Esophagus muscularis mucosa (tissue), 3 donors: ENCODE measurements around the gene FAM169A.

Experiments
- CTCF ChIP-seq, 3 experiments: fragments of 200-600 bp in 2 of 3; fragments of 450-650 bp in 1 of 3; sonication (generic) in 2 of 3; IDR thresholded peaks; one replicate each; pipeline ENCODE4 v1.5.1; 2017 to 2019; ENCODE audit warnings: antibody characterized with exemption in 3 of 3, mild to moderate bottlenecking in 2 of 3, moderate library complexity in 1 of 3
- POLR2A ChIP-seq: fragments of 450-650 bp; IDR thresholded peaks from one replicate; pipeline ENCODE4 v1.6.1; 2017; ENCODE audit warnings: antibody characterized with exemption, moderate library complexity, mild to moderate bottlenecking, low read depth

- TF ChIP-seq CTCF (IDR thresholded peaks at IDR 0.05) (no peak), POLR2A (no peak)
Measured at GRCh38 chr5:74761241-74761640, 104.9 kb downstream of the FAM169A start.
